Endodermal cell (in vitro differentiated cells): ENCODE data around the gene ADORA1. TPM values are rescaled to one million over a fixed set of nuclear protein-coding genes. Genes with fewer than 3 reads are reported as not detected.

Source experiments
- DNase-seq: peaks from one replicate; pipeline ENCODE4 v3.0.0-alpha.2; 2017
- H3K27ac ChIP-seq: 2 replicates; pipeline ENCODE4 v1.5.1; 2013; ENCODE audit warnings: mild to moderate bottlenecking, low read depth, low read length, moderate library complexity
- H3K27me3 ChIP-seq: 2 replicates; pipeline ENCODE4 v1.6.1; 2013; ENCODE audit warnings: mild to moderate bottlenecking, low read length, moderate library complexity; ENCODE audit not compliant: insufficient read depth, control insufficient read depth, poor library complexity, severe bottlenecking
- H3K36me3 ChIP-seq: 2 replicates; pipeline ENCODE4 v1.7.0; 2013; ENCODE audit warnings: mild to moderate bottlenecking, low read length, moderate library complexity; ENCODE audit not compliant: control insufficient read depth, insufficient read depth
- H3K4me1 ChIP-seq: one replicate; pipeline ENCODE4 v1.7.0; 2013; ENCODE audit warnings: low read length; ENCODE audit not compliant: control insufficient read depth, insufficient read depth
- H3K4me3 ChIP-seq: 2 replicates; pipeline ENCODE4 v1.5.1; 2013; ENCODE audit warnings: mild to moderate bottlenecking, low read length, moderate library complexity
- H3K9ac ChIP-seq: 2 replicates; pipeline ENCODE4 v1.6.1; 2013; ENCODE audit warnings: mild to moderate bottlenecking, low read length, moderate library complexity; ENCODE audit not compliant: poor library complexity, severe bottlenecking; ENCODE audit errors: extremely low read depth
- H3K9me3 ChIP-seq: 2 replicates; pipeline ENCODE4 v1.6.1; 2013; ENCODE audit warnings: mild to moderate bottlenecking, low read length, moderate library complexity; ENCODE audit not compliant: control insufficient read depth
- H3K27ac Mint-ChIP-seq: 2 replicates; pipeline ENCODE4 v1.8.0; 2020; ENCODE audit warnings: mixed read lengths
- H3K27me3 Mint-ChIP-seq: 2 replicates; pipeline ENCODE4 v1.8.0; 2021; ENCODE audit warnings: mild to moderate bottlenecking, mixed read lengths; ENCODE audit not compliant: insufficient read depth
- H3K36me3 Mint-ChIP-seq: 2 replicates; pipeline ENCODE4 v1.8.0; 2020; ENCODE audit warnings: low read depth, mixed read lengths
- H3K4me1 Mint-ChIP-seq: 2 replicates; pipeline ENCODE4 v1.8.0; 2020; ENCODE audit warnings: mixed read lengths
- H3K4me3 Mint-ChIP-seq: 2 replicates; pipeline ENCODE4 v1.8.0; 2020; ENCODE audit warnings: mild to moderate bottlenecking, moderate library complexity, mixed read lengths
- H3K9me3 Mint-ChIP-seq: 2 replicates; pipeline ENCODE4 v1.8.0; 2020; ENCODE audit warnings: mild to moderate bottlenecking, mixed read lengths
- CTCF ChIP-seq: fragments of 200-600 bp; sonication (generic); conservative IDR thresholded peaks from 2 replicates; pipeline ENCODE4 v1.5.0; 2021; ENCODE audit warnings: antibody characterized with exemption, mild to moderate bottlenecking
- WGBS, 2 experiments: methylation state at CpG; one replicate each; pipeline versions ENCODE4 v1.1.5 to v1.1.7; 2013; ENCODE audit warnings: missing lambda C conversion rate in 2 of 2, mixed read lengths in 1 of 2; ENCODE audit not compliant: insufficient coverage in 1 of 2, insufficient read length in 1 of 2; 5-methylcytosine and 5-hydroxymethylcytosine counted together
- total RNA-seq, 2 donors: library from RNA; stranded (reverse); fragmentation: NEBNext Ultra II Directional in 1 of 2; extraction: Animal tissue kit (Norgen Biotek cat#: 25700) in 1 of 2; gene quantifications; 2 replicates in 1 of 2; 3 replicates in 1 of 2; pipeline ENCODE4 v1.2.1, GENCODE V29; 2021

The ADORA1 gene
- total RNA-seq, 2 donors from 2014 or later = 2.0 to 2.1 TPM

GRCh38 chr1:203185061-203185461, 57.5 kb downstream of the ADORA1 start:
- DNase-seq = no peak

GRCh38 chr1:203185585-203185984, 58.1 kb downstream of the ADORA1 start:
- no peaks in the 10 kb centered on the region for H3K36me3 ChIP-seq
- no peak for TF ChIP-seq CTCF
- no peak overlapping the region for H3K27ac ChIP-seq

More at GRCh38 chr1:203185061-203185461, 57.5 kb downstream of the ADORA1 start:
- Histone ChIP-seq H3K9ac (no peak overlapping the region), H3K4me1 (peaks cover 19% of the 10 kb centered on the region), H3K4me3 (no peak overlapping the region), H3K9me3 (no peaks in the 10 kb centered on the region), H3K36me3 (no peaks in the 10 kb centered on the region), H3K27ac (no peak overlapping the region), H3K27me3 (no peaks in the 10 kb centered on the region)
- no peak overlapping the region for H3K27ac Mint-ChIP-seq
- H3K4me1 Mint-ChIP-seq = peaks cover 31% of the 10 kb centered on the region
- H3K27me3 Mint-ChIP-seq = no peaks in the 10 kb centered on the region
- H3K9me3 Mint-ChIP-seq = no peaks in the 10 kb centered on the region
- H3K36me3 Mint-ChIP-seq = no peaks in the 10 kb centered on the region
- WGBS, 2 experiments = 94 to 95% methylated on average over 9 to 10 of the region's 10 CpGs
- no peak for TF ChIP-seq CTCF
- no peak overlapping the region for H3K4me3 Mint-ChIP-seq

GRCh38 chr1:203186091-203186445, 58.5 kb downstream of the ADORA1 start:
- Histone ChIP-seq H3K9ac (no peak overlapping the region), H3K9me3 (no peaks in the 10 kb centered on the region), H3K36me3 (no peaks in the 10 kb centered on the region), H3K4me1 (peaks cover 19% of the 10 kb centered on the region), H3K4me3 (no peak overlapping the region), H3K27ac (no peak overlapping the region), H3K27me3 (no peaks in the 10 kb centered on the region)
- no peak for DNase-seq
- 82 to 84% methylated on average over 2 to 5 of the region's 5 CpGs for WGBS, 2 experiments
- Mint-ChIP-seq H3K9me3 (no peaks in the 10 kb centered on the region), H3K36me3 (no peaks in the 10 kb centered on the region), H3K27ac (no peak overlapping the region), H3K27me3 (no peaks in the 10 kb centered on the region), H3K4me1 (peaks cover 31% of the 10 kb centered on the region), H3K4me3 (no peak overlapping the region)
- no peak for TF ChIP-seq CTCF

More at GRCh38 chr1:203185585-203185984, 58.1 kb downstream of the ADORA1 start:
- Mint-ChIP-seq H3K36me3 (no peaks in the 10 kb centered on the region), H3K9me3 (no peaks in the 10 kb centered on the region), H3K4me1 (peaks cover 31% of the 10 kb centered on the region), H3K27me3 (no peaks in the 10 kb centered on the region), H3K4me3 (no peak overlapping the region), H3K27ac (no peak overlapping the region)
- no peaks in the 10 kb centered on the region for H3K27me3 ChIP-seq
- WGBS, 2 experiments = 74 to 87% methylated on average over 3 to 4 of the region's 4 CpGs
- DNase-seq = no peak
- no peak overlapping the region for H3K9ac ChIP-seq
- H3K4me1 ChIP-seq = peaks cover 19% of the 10 kb centered on the region
- H3K9me3 ChIP-seq = no peaks in the 10 kb centered on the region
- no peak overlapping the region for H3K4me3 ChIP-seq
